ENCODE results near the gene CYFIP1. TPM values are rescaled to one million over a fixed set of nuclear protein-coding genes. Genes with fewer than 3 reads are reported as not detected.

Gene CYFIP1
- total and polyA plus RNA-seq, 9 of the 15 experiments (the other 6 are each of a cell fraction or from before 2014, with no cell fraction given), result 3.8 to 59.8 (median 28.3) TPM

GRCh38 chr15:22888120-22888859 is 91.9 kb downstream of the CYFIP1 start (continued):
- no peak for TF ChIP-seq TEAD4 (IDR thresholded peaks at IDR 0.05; ENCODE audit: low read length)
- no peak for TF ChIP-seq TEAD4 (CRISPR knock-in tag; IDR thresholded peaks at IDR 0.05; ENCODE audit: borderline replicate concordance)
- TF ChIP-seq ZFP36 (IDR thresholded peaks at IDR 0.05; ENCODE audit: low read depth, low read length, partially characterized antibody), result no peak
- TF ChIP-seq BRF2 (IDR thresholded peaks at IDR 0.05; ENCODE audit: borderline replicate concordance, insufficient read depth, insufficient read length), result no peak
- TF ChIP-seq SRSF7 (optimal IDR thresholded peaks at IDR 0.05; ENCODE audit: low read depth, low read length), result no peak
- no peak for TF ChIP-seq ZNF197 (CRISPR knock-in tag; IDR thresholded peaks at IDR 0.05; ENCODE audit: low read depth)
- TF ChIP-seq, protein P1, sequence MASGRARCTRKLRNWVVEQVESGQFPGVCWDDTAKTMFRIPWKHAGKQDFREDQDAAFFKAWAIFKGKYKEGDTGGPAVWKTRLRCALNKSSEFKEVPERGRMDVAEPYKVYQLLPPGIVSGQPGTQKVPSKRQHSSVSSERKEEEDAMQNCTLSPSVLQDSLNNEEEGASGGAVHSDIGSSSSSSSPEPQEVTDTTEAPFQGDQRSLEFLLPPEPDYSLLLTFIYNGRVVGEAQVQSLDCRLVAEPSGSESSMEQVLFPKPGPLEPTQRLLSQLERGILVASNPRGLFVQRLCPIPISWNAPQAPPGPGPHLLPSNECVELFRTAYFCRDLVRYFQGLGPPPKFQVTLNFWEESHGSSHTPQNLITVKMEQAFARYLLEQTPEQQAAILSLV (tag; IDR thresholded peaks at IDR 0.05), result no peak
- peak; percentile 73 for TF ChIP-seq C11orf30 (IDR thresholded peaks at IDR 0.05; ENCODE audit: low read depth)
- no peak for TF ChIP-seq ZNF584 (CRISPR knock-in tag; IDR thresholded peaks at IDR 0.05; ENCODE audit: low read depth)
- TF ChIP-seq KAT7 (CRISPR knock-in tag; IDR thresholded peaks at IDR 0.05; ENCODE audit: borderline replicate concordance), result no peak
- TF ChIP-seq, protein P2, sequence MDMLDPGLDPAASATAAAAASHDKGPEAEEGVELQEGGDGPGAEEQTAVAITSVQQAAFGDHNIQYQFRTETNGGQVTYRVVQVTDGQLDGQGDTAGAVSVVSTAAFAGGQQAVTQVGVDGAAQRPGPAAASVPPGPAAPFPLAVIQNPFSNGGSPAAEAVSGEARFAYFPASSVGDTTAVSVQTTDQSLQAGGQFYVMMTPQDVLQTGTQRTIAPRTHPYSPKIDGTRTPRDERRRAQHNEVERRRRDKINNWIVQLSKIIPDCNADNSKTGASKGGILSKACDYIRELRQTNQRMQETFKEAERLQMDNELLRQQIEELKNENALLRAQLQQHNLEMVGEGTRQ (CRISPR knock-in tag; IDR thresholded peaks at IDR 0.05), result 0 out of 2 replicates have a peak, but pooled peaks have one; percentile 33
- TF ChIP-seq TSC22D4 (tag; IDR thresholded peaks at IDR 0.05), result no peak
- TF ChIP-seq VEZF1 (CRISPR knock-in tag; IDR thresholded peaks at IDR 0.05), result no peak
- TF ChIP-seq NCOA6 (IDR thresholded peaks at IDR 0.05), result no peak
- TF ChIP-seq RFX7 (CRISPR knock-in tag; IDR thresholded peaks at IDR 0.05), result no peak
- no peak for TF ChIP-seq GMEB1 (CRISPR knock-in tag; IDR thresholded peaks at IDR 0.05)
- TF ChIP-seq, protein P3, sequence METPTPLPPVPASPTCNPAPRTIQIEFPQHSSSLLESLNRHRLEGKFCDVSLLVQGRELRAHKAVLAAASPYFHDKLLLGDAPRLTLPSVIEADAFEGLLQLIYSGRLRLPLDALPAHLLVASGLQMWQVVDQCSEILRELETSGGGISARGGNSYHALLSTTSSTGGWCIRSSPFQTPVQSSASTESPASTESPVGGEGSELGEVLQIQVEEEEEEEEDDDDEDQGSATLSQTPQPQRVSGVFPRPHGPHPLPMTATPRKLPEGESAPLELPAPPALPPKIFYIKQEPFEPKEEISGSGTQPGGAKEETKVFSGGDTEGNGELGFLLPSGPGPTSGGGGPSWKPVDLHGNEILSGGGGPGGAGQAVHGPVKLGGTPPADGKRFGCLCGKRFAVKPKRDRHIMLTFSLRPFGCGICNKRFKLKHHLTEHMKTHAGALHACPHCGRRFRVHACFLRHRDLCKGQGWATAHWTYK (CRISPR knock-in tag; IDR thresholded peaks at IDR 0.05), result no peak
- TF ChIP-seq CBFA2T2 (conservative IDR thresholded peaks at IDR 0.05), result 0 out of 2 replicates have a peak, but pooled peaks have one; percentile 3
- TF ChIP-seq COPS2 (conservative IDR thresholded peaks at IDR 0.05), result no peak

Measured in K562 (cell line).